CD4-positive, alpha-beta T cell treated with Interleukin-12 subunit alpha and Interleukin-12 subunit beta, for 1 hour (primary cell): Measurements from ENCODE around the gene KCNN4.

Experiments
- DNase-seq: peaks from one replicate; pipeline ENCODE4 v3.0.0-alpha.2; 2020

Gene KCNN4

GRCh38 chr19:43748205-43748594 is 32.6 kb downstream of the KCNN4 start:
- no peak for DNase-seq

GRCh38 chr19:43747557-43748204 is 33.1 kb downstream of the KCNN4 start:
- DNase-seq, result peak; percentile 44

- DNase-seq, result no peak
These were observed 37.7 kb downstream of the KCNN4 start for GRCh38 chr19:43743059-43743458.

- DNase-seq, result no peak
These were observed 39.5 kb downstream of the KCNN4 start for GRCh38 chr19:43741075-43741825.

GRCh38 chr19:43739439-43740235 is 41.1 kb downstream of the KCNN4 start:
- DNase-seq, result no peak

GRCh38 chr19:43738780-43739211 is 42.0 kb downstream of the KCNN4 start:
- no peak for DNase-seq

GRCh38 chr19:43735957-43736356 is 44.8 kb downstream of the KCNN4 start:
- DNase-seq, result no peak

- no peak for DNase-seq
These were observed 45.8 kb downstream of the KCNN4 start for GRCh38 chr19:43735013-43735412.

- no peak for DNase-seq
These were observed 48.9 kb downstream of the KCNN4 start for GRCh38 chr19:43731846-43732245.

GRCh38 chr19:43731346-43731745 is 49.4 kb downstream of the KCNN4 start:
- no peak for DNase-seq

- no peak for DNase-seq
These were observed 50.9 kb downstream of the KCNN4 start for GRCh38 chr19:43729919-43730318.

GRCh38 chr19:43727593-43727853 is 53.2 kb downstream of the KCNN4 start:
- DNase-seq, result no peak

- DNase-seq, result no peak
These were observed 53.8 kb downstream of the KCNN4 start for GRCh38 chr19:43726736-43727592.

GRCh38 chr19:43725468-43725867 is 55.3 kb downstream of the KCNN4 start:
- no peak for DNase-seq

GRCh38 chr19:43724896-43725295 is 55.9 kb downstream of the KCNN4 start:
- DNase-seq, result no peak

- DNase-seq, result no peak
These were observed 57.2 kb downstream of the KCNN4 start for GRCh38 chr19:43723588-43723987.

- no peak for DNase-seq
These were observed 59.2 kb downstream of the KCNN4 start for GRCh38 chr19:43721469-43722048.

- DNase-seq, result no peak
These were observed 59.8 kb downstream of the KCNN4 start for GRCh38 chr19:43720936-43721335.

- no peak for DNase-seq
These were observed 60.9 kb downstream of the KCNN4 start for GRCh38 chr19:43719918-43720317.

GRCh38 chr19:43719378-43719868 is 61.4 kb downstream of the KCNN4 start:
- DNase-seq, result no peak

GRCh38 chr19:43718627-43719377 is 62.0 kb downstream of the KCNN4 start:
- no peak for DNase-seq
